ENCODE data around the gene CHD3.

Gene CHD3

DNA sequence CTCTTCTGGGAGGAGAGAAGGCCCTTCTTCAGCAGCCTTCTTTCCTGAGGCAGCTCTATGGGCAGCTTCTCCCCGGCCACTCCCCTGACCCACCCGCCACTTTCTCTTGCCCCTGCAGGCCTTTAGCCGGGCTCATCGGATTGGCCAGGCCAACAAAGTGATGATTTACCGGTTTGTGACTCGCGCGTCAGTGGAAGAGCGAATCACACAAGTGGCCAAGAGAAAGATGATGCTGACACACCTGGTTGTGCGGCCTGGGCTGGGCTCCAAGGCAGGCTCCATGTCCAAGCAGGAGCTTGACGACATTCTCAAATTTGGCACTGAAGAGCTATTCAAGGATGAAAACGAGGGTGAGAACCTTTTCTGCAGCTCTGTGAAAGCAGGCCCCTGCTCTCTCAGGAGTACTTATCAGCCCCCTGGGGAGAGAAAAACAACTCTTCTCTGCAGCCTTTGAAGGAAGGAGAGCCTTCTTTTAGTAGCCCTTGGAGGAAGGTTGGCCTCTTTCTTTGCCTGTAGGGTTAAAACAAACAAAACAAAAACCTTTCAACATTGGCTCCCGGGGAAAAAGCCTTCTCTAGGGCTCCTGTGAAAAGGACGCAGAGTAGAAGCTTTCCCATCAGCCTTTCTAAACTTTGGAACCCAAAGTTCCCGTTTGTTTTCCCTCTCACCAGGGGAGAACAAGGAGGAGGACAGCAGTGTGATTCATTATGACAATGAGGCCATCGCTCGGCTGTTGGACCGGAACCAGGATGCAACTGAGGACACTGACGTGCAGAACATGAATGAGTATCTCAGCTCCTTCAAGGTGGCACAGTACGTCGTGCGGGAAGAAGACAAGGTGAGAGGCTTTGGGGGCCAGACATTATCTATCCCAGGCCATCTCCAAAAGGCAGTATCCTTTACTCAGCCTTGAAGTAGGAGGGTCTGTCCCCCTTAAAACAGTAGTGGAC, 14.8 kb downstream of the CHD3 start:
- no peak for DNase-seq

DNA sequence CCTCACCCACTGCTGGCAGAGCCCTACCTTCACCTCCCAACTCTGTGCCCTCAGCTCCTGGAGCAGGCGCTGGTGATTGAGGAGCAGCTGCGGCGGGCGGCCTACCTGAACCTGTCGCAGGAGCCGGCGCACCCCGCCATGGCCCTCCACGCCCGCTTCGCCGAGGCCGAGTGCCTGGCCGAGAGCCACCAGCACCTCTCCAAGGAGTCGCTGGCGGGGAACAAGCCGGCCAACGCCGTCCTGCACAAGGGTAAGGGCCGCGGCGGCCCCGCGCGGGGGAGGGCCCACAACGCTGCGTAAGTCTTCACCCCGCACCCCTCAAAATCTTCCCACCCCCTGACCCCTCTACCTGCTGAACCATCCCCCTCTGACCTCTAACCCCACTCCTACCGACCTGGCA, 20.5 kb downstream of the CHD3 start:
- DNase-seq, result no peak

DNA sequence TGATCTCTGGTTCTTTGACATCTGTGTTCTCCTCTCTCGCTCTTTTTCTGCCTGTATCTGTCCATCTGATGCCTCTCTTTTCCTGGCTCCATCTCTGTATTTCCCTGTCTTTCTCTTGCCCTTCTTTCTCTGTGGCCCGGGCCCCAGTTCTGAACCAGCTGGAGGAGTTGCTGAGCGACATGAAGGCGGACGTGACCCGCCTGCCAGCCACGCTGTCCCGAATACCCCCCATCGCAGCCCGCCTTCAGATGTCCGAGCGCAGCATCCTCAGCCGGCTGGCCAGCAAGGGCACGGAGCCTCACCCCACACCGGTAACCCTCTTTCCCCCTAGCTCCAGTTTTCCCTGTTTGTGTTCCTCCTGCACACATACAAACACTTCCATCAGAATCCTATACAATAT, 21.7 kb downstream of the CHD3 start:
- DNase-seq, result no peak

DNA sequence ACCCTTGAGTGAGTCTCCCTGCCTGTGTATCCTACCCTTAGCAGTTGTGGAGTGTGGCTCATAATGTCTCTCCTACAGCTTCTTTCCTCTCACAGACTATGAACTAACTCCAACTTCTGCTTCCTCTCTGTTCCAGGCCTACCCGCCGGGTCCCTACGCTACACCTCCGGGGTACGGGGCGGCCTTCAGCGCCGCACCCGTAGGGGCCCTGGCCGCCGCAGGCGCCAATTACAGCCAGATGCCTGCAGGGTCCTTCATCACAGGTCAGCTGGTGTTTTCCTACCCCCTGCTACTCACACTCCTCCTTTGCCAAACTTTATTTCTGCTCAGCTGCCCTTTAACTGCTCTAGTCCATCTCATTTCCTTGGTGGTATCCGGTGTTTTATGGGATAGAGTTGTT, 22.1 kb downstream of the CHD3 start:
- DNase-seq, result no peak

DNA sequence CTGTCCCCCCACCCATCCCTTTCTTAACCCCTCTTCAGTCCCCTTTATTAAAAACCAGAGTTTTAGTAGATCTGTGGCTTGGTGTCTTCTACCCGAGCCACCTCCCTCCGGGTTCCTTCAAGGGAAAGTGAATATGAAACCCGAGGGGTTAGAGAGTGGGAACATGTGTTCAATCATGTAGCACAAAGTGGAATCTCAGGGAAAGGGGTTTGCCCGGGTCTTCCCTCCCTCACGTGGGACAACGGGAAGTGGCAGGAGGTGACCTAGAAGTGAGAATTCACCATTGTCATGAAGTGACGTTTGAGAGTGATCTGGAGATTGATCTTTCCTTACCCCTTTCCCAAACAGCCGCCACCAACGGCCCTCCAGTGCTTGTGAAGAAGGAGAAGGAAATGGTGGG, 22.5 kb downstream of the CHD3 start:
- no peak for DNase-seq

DNA sequence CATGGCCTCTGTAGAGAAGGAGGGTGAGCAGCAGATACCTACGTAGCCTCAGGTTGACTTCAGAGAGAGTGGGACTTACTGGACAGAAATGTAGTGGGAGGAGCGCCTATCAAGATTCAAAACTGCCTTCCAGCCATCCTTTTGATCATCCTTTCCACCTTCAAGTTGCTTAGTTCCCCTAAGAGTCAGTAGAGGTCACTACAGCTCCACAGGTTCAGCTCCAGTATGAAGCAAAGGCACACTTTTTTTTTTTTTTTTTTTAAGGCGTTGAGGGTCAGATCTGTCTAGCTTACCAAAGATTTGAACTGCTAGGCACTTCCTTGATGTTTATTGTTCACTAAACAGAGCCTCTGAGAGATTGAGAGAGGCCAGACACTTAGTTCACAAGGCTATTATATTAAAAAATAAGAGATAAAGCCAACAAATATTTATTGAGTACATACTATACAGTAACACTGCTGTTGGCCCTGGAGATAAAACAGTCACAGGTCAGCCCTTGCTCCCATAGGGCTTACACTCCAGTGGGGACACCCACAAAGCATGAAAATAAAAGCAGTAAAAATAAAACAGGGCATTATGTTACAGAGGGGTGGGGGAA, 24.4 kb downstream of the CHD3 start:
- peak; percentile 58 for DNase-seq

DNA sequence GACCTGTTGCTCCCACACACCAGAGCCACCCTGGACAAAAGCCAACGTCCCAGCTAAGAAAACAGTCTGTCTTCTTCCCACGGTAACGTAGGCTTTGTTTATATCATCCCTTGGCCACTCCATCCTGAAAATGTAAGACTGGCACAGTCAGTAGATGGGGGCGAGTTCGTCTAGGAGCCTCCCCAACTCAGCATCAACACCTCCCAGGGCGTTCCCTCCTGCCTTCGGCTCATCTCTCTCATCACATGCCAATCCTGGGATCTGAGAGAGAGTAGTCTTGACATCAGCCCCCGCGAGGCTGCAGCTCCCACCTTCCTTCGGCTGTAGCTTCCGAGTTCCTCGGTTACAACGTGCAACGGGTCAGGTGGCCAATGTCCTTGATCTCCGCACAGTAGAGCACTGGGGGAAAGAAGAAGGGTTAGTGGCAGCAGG, 26.6 kb downstream of the CHD3 start:
- no peak for DNase-seq

DNA sequence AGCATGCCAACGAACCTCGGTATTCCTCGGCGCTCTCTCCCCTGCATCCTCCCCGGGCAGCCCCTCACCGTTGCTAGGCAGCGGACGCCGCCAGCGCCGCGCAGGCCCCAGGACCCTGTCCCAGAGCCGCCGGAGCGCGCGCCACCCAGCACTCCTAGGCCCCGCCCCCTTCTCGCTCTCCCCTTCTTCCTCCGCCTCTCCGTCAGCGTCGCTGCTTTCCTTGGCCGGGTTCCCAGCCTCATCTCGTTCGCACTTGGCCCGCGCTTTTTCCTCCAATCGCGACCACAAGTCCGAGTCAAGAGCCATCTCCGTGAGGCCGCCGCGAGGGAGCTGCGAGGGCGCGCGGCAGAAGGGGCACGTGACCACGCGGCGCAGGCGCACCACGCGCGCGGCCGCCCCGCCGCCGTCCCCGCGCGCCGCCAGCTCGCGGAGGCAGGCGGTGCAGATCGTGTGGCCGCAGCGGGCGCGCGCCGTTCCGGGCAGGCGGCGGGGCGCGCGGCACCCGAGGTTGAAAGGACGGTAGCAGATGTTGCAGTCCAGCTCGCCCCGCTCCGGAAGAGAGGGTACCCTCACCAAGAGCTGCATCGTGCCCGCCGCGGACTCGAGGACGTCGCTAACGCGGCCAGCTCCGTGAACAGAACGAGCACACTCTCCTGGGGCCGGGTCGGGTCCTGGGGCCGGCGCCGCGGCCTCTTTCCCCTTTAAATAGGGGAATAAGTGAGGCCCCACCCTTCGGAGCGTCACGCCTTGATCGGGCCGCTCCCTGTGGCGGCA, 27.2 kb downstream of the CHD3 start, which contains the start of gene RNF227:
RNF227 (minus strand) TSS at position 679 of the 774 bp plus-strand sequence; CDS start at position 585, 94 bp downstream.
- DNase-seq, result peak; percentile 91

DNA sequence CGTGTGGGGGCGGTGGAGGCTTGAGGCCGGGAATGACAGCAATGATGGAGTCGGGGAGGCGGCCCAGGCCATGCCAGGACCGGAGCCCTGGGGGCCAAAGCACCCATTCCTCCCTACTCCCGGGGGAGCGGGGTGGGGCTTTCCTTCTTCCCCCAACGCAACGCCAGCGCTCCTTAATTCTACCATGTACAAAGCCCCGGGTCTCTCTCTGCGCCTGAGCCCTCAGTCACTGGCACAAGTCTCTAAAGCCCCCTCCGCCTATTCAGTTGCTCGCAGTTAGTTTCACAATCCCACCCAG, 27.7 kb downstream of the CHD3 start:
- DNase-seq, result no peak

DNA sequence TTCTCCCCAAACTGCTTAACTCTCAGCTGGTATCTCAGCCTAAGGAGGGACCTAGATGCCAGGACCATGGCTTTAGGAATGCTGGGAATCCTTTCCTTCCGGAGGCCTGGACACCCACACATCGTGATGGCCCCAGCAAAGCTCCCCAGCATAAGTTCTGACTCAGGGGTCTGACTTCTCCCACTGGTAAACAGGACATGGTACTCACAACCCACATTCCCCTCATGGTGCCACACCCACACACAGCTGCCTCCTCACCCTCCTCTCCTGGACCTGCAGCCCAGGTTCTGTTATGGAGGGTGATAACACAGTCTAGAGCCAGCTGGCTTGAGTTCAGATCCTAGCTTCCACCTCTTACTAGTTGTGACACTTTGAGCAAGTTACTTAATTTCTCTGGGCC, 28.2 kb downstream of the CHD3 start:
- DNase-seq, result no peak

DNA sequence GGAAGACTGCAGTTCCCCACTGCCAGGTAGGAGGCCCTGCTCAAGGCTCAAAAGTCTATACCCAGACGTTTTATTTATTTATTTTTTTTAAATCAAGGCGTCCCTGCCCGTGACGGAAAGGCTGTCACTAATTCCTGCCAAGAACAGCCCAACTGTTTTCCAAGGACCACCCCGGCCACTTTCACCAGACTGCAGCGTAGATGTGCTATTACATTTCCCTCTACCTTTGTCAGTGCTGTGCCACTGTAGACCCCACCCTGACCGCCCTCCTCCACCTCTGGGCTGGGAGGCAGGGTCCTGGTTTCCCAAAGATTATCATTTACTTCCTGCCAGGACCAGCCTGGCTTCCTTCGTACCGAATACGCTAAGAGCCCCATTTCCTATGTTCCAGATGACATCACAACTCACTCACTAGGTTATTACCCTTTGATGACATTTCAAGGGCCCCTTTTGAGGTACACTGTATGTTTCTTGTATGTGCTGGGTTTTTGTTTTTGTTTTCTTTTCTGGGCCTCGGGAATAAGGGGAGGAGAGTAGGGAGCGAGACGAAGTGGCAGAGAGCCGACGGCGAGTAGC, 33.8 kb downstream of the CHD3 start:
- no peak for DNase-seq

DNA sequence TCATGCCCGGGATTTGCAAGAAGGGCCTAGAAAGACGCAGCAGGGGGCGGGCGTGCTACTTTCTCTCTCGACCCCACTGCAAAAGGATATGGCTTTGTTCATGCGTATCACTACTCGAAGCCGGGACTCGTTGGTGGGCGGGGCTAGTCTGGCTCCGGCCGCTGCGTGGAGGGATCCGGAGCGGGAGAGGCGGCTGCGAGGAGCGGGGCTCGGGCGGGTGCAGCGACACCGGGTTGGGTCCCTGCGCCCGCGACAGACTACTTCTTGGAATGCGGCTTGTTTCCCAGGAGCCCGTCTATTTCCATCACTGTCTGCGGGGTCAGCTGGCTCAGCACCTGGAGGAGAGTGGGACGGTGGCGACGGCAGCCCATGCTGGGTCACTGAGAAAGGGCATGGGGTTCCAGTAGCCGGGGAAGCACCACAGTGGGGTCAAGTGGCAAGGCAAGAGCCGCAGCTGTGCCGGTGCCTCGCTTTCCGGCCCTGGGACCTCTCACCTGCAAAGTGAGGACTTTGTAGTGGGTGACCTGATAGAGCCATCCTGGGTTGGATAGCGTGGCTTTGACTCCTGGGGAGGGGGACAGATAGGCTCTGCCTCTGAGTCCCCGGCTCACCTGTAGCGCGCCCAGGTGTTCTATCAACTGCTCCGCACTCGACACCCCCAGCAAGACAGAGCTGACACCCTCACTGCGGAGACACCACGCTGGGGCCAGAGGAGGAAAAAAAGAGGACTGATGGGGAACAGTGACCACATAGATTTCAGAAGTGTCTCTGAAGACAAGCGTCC, 34.4 kb downstream of the CHD3 start:
- DNase-seq, result no peak

DNA sequence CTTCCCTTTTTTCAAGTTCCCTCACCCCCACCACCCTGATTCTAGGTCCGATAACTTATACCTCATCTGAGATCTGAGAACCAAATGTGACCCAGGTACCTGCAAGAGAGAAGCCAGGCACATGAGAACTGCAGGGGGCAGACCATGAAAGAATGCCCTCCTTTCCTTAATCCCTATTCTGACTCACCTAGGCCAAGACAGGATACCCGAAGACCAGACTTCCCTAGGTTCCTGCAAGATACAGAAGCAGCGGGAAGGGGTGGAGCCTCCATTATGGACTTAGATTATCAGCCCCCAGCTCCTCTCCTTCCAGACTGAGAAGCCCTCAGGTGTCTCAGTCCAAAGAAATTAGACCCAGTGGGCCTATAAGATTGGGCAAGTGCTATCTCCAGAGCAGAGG, 39.0 kb downstream of the CHD3 start:
- no peak for DNase-seq

DNA sequence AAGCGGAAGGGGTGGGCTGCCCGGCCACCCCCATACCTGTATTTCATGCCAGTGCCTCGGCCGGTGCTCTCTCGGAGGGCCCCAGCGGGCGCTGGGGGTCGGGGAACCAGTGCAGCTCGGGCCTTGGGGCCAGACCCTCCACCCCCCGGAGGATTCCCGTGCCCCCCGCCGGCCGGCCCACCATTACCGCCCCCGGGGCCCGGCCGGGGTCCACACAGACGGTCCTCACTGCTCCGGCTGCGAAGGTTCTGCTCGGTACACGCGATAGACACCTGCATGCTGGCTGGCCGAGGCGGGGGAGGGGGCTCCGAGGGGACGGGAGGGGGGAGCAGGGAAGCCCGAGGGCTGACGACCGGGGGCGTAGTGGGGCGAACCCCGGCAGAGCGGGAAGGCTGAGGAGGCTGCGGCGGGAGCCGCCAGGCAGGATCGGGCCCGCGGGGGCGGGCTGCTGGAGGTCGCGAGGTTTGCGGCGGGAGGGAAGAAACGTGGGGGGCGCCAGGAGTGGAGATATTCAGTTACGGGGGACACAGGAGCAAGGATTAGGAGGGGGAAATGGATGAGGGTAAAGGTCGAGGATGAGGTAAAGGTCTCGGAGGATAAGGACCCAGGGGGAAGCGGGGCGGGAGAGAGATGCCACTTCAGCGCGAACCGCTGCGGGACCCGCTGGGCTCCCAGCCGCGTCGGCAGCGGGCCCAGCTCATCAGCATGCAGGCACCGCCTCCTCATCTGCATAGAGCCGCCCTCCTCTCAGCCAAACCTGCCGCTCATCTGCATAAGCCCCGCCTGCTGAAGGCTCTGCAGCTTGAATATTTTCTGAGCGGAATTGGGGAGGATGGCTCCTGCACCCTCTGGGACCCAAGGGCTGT, 40.8 kb downstream of the CHD3 start, which contains the start of gene KCNAB3:
KCNAB3 (minus strand) TSS at position 699 of the 866 bp plus-strand sequence; CDS start at position 278, 421 bp downstream.
- DNase-seq, result no peak

DNA sequence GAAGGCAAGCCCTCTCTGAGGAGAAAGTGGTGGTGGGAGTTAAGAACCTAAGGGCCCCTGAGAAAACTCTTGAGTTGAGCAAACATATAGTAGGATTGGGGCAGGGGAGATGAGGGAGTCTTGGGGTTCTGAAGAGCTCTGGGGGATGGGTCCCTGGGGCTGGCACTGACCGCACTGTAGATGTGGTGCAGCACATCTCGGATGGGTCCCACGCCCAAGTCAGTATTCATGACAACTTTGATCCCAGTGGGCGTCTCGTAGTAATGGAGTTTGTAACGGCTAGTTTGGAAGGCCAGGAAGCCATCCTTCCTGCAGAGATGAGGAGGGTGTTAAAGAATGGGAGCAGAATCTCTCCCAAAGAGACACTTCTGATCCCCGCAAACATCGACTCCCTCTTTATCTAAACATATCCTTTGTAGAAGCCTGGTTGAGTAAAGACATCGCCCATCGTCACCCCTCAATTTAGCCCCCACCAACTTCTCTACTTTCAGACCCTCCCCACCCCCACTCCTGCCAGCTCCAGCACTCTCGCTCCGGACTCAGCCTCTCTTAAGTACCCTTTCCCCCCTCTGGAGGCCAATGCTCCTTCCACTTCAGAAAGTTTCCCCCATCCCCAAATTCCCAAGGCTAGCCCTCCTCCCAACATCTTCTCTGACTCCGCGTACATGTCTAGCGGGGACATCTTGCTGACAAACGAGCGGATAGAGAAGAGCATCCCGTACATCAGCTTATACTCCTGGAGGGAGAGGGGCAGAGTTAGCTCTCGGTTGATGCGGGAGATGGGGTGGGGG, 42.4 kb downstream of the CHD3 start:
- no peak for DNase-seq

DNA sequence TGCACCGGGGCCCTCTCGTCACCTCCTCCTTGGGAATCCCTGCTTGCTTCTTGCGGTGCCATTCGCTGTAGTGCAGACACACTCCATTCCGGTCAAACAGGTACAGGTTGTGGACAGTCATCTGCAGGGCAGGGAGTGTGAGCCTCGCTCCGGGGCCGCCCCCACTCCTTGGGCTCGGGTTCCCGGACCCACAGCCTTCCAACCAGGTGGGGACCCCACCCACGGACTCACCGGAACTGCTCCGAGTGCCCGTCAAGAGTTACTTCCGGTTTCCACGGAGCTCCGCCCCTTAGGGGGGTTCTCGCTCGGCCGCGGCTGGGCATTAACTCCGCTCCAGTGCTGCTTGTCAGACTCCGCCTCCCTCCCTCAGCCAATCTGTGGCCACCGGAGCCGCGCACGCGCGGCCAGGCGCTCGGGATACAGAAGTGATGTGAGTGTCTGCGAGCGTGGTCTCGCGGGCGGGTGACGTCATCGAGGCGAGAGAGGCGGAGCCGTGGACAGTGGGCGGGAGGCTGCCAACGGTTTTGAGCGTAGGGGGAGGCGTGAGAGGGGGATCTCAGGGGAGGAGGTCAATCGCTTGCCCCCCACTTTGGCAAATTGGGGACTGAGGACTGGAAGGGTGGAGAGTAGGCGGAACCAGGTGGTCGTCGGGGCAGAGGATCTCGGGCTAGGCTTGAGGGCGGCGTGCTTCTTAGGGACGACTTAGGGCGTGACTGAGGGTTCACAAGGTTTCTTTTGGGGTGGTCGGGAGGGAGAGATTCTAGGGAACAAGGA, 43.3 kb downstream of the CHD3 start, which contains the start of the genes CNTROB and TRAPPC1:
CNTROB (plus strand) TSS at position 498 of the 774 bp plus-strand sequence. CDS start 874 bp downstream, outside the sequence.
TRAPPC1 (minus strand) TSS at position 238 of the 774 bp plus-strand sequence; CDS start at position 121, 117 bp downstream.
- peak; percentile 98 for DNase-seq

DNA sequence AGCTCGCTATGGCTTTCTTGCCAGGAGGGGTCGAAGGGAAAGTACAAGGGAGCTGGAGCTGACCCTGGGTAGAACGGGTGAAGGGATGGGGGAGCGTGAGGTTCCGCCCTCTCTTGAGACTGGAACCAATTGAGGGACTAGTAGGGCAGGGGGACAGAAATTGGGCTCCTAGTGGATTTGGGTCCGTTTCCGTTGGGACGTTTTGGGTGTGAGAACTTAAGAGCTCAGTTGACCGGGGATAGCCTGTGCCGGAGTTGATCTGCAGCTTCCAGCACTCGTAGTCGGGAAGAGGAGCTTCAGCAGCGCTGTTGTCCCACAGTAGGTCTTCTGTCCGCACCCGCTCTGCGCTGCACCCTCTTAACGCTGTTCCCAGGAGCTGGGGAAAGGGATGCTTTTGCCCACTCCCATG, 43.9 kb downstream of the CHD3 start:
- peak; percentile 71 for DNase-seq

DNA sequence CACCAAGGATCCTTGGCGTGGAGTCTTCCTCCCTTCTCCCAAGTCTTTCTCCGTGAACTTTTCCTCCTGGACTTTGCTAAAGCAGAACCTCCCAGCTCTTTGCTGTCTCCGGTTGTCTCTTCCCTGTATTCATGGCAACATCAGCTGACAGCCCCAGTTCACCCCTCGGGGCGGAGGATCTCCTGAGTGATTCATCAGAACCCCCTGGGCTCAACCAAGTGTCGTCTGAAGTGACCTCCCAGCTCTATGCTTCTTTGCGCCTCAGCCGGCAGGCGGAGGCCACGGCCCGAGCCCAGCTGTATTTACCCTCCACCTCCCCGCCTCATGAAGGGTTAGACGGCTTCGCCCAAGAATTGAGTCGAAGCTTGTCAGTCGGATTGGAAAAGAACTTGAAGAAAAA, 44.4 kb downstream of the CHD3 start:
- DNase-seq, result peak; percentile 51

DNA sequence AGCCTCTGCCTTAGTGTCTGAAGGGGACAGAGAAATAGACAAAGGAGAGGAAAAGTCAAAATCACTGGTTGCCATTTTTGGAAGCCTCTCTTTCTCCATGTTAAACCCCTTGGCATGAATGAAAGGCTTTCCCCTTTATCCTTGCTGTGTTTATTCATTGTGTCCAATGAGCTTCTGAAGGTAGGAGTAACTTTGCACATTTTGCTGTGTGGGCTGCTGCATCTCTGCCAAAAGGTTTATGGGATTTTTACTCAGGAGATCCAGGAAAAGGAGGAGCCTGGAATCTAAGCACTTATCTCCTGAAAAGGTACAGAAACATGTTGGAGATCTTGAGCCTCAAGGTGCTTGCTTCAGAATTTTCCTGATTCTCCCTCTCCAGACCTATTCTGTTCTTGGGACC, 47.3 kb downstream of the CHD3 start:
- DNase-seq, result no peak
